OCI-LY3 (cell line): ENCODE data around the gene BBX.

ENCODE experiments used
- H2AFZ ChIP-seq: fragments of 200-600, 300-600 bp; shearing (Covaris generic); 2 replicates; pipeline ENCODE4 v1.6.0; 2014; ENCODE audit warnings: antibody characterized with exemption, low read depth, low read length
- H3K27ac ChIP-seq: fragments of 200-600, 300-600 bp; sonication (generic); 2 replicates; pipeline ENCODE4 v1.5.1; 2014; ENCODE audit warnings: mild to moderate bottlenecking, low read length, moderate library complexity, mixed read lengths
- H3K27me3 ChIP-seq: fragments of 200-600, 300-600 bp; sonication (generic); 2 replicates; pipeline ENCODE4 v1.6.1; 2014; ENCODE audit warnings: low read depth, low read length, mixed read lengths
- H3K36me3 ChIP-seq: fragments of 200-600, 300-600 bp; sonication (generic); replicated peaks from 2 replicates; pipeline ENCODE3; 2014; ENCODE audit warnings: low read depth, low read length, mixed read lengths
- H3K4me1 ChIP-seq: fragments of 300-600, 200-600 bp; sonication (generic); 2 replicates; pipeline ENCODE4 v1.6.1; 2014; ENCODE audit warnings: low read length, mixed read lengths
- H3K4me2 ChIP-seq: fragments of 200-600, 300-600 bp; sonication (generic); 2 replicates; pipeline ENCODE4 v1.6.1; 2014; ENCODE audit warnings: low read length, mixed read lengths
- H3K4me3 ChIP-seq: fragments of 300-600, 200-600 bp; sonication (generic); 2 replicates; pipeline ENCODE4 v1.5.1; 2014; ENCODE audit warnings: antibody characterized with exemption, mild to moderate bottlenecking, low read length, moderate library complexity
- H3K79me2 ChIP-seq: fragments of 300-600, 200-600 bp; shearing (Covaris generic); 2 replicates; pipeline ENCODE4 v1.6.1; 2014; ENCODE audit warnings: mild to moderate bottlenecking, low read length, mixed read lengths
- H3K9ac ChIP-seq: fragments of 300-600, 200-600 bp; shearing (Covaris generic); 2 replicates; pipeline ENCODE4 v1.6.0; 2014; ENCODE audit warnings: mild to moderate bottlenecking, low read length, moderate library complexity
- H3K9me3 ChIP-seq: fragments of 200-600, 300-600 bp; shearing (Covaris generic); 2 replicates; pipeline ENCODE4 v1.6.1; 2014; ENCODE audit warnings: low read length, mixed read lengths; ENCODE audit not compliant: insufficient read depth
- H4K20me1 ChIP-seq: fragments of 200-600, 300-600 bp; sonication (generic); 2 replicates; pipeline ENCODE4 v1.6.1; 2016; ENCODE audit warnings: low read length, mixed read lengths; ENCODE audit not compliant: insufficient read depth
- EZH2phosphoT487 ChIP-seq: fragments of 200-600 bp; shearing (Covaris generic); IDR thresholded peaks from 2 replicates; pipeline ENCODE4 v1.6.1; 2018; ENCODE audit warnings: antibody characterized with exemption, mixed run types, low read depth
- TF ChIP-seq, protein P1 (sequence below): fragments of 200-600, 300-600 bp; sonication (generic); IDR thresholded peaks from 2 replicates; pipeline ENCODE4 v1.5.1; 2014; ENCODE audit warnings: antibody characterized with exemption, low read length, low read depth

Gene BBX

DNA sequence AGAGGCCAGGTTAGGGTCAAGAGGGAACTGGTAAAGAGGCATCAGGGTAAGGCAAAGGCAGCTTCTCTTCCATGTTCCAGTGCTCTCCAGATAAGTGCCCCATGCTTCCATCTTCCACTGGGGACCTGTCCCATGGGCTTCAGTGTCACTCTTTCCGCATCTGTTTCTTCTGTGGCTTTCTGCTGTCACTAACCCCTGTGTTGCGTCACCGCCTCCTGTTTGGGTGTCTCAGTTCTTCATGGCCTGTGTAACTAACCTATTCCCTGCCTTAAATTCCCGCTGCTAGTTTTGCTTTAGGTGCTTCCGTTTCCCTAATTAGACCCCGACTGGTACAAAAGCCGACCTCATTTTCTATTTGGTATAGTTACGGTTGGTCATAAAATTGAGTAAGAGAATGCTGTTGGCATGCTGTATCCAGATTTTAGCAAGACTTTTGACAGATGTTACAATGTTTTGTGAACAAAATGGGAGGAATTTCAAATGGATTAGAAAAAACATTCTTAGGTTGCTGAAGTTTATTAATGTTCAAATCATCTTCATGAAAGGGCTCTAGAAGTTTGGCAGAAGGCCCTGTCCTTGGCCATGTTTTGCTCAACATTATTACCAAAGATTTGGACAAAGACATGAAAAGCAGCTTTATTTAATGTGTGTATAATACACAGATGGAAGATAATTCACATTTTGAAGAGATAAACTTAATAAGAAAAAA, 245.3 kb downstream of the BBX start:
- Histone ChIP-seq H3K4me2 (no peak overlapping the region), H2AFZ (no peak overlapping the region), H3K79me2 (no peaks in the 10 kb centered on the region), H3K4me3 (no peak overlapping the region), H3K4me1 (peaks cover 19% of the 10 kb centered on the region), H3K27me3 (no peaks in the 10 kb centered on the region), H3K36me3 (no peaks in the 10 kb centered on the region), H3K9ac (no peak overlapping the region), H3K27ac (no peak overlapping the region), H4K20me1 (no peaks in the 10 kb centered on the region), H3K9me3 (no peaks in the 10 kb centered on the region)
- TF ChIP-seq, protein P1, sequence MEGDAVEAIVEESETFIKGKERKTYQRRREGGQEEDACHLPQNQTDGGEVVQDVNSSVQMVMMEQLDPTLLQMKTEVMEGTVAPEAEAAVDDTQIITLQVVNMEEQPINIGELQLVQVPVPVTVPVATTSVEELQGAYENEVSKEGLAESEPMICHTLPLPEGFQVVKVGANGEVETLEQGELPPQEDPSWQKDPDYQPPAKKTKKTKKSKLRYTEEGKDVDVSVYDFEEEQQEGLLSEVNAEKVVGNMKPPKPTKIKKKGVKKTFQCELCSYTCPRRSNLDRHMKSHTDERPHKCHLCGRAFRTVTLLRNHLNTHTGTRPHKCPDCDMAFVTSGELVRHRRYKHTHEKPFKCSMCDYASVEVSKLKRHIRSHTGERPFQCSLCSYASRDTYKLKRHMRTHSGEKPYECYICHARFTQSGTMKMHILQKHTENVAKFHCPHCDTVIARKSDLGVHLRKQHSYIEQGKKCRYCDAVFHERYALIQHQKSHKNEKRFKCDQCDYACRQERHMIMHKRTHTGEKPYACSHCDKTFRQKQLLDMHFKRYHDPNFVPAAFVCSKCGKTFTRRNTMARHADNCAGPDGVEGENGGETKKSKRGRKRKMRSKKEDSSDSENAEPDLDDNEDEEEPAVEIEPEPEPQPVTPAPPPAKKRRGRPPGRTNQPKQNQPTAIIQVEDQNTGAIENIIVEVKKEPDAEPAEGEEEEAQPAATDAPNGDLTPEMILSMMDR = no peak
- TF ChIP-seq EZH2phosphoT487 = no peak

DNA sequence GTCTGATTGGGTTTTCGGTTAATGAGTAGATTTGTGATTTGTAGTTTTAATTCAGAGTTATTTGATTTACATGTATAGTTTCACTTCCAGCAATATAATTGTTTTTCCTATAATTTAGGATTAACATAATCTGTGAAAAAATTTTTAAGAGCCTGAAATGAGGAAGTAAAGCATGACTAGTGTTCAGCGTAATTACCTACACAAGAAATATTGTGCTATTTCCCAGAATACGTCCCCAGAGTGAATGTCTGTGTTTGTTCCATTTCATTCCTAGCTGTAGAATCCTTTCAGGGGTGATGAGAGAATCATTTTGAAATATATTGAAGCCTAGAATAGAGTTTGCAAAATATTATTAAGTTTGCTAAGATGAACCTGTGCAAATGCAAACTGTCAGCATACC, 247.1 kb downstream of the BBX start:
- Histone ChIP-seq H3K4me3 (peak overlapping the region; percentile 1), H3K36me3 (peaks cover 7% of the 10 kb centered on the region), H3K9ac (no peak overlapping the region), H3K4me1 (peaks cover 19% of the 10 kb centered on the region), H3K27ac (no peak overlapping the region), H2AFZ (no peak overlapping the region), H4K20me1 (no peaks in the 10 kb centered on the region), H3K79me2 (no peaks in the 10 kb centered on the region), H3K9me3 (no peaks in the 10 kb centered on the region), H3K4me2 (peak overlapping the region; percentile 48), H3K27me3 (no peaks in the 10 kb centered on the region)
- TF ChIP-seq, protein P1 = no peak
- no peak for TF ChIP-seq EZH2phosphoT487

DNA sequence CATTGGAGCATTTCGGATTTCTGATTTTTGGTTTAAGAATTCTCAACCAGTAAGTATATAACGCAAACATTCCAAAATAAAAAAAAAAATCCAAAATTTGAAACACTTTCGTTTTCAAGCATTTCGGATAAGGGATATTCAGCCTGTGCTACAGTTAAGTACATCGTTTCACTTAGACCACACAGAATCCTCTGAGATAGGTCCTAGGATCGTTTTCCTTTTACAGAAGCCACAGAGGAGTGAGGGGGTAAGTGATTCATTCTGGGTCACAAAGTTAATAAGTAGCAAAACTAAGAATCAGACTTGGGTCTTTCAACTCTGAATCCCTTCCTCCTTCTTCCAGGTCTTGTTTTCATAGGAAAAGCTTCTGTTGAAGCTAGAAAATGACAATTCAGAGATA, 249.3 kb downstream of the BBX start:
- H2AFZ ChIP-seq = no peak overlapping the region
- H4K20me1 ChIP-seq = no peaks in the 10 kb centered on the region
- H3K4me1 ChIP-seq = peaks cover 31% of the 10 kb centered on the region
- no peaks in the 10 kb centered on the region for H3K27me3 ChIP-seq
- peaks cover 8% of the 10 kb centered on the region for H3K36me3 ChIP-seq
- H3K4me2 ChIP-seq = no peak overlapping the region
- no peak overlapping the region for H3K4me3 ChIP-seq
- H3K9me3 ChIP-seq = no peaks in the 10 kb centered on the region
- H3K9ac ChIP-seq = no peak overlapping the region
- no peak for TF ChIP-seq EZH2phosphoT487
- TF ChIP-seq, protein P1 = no peak
- H3K27ac ChIP-seq = no peak overlapping the region
- no peaks in the 10 kb centered on the region for H3K79me2 ChIP-seq

DNA sequence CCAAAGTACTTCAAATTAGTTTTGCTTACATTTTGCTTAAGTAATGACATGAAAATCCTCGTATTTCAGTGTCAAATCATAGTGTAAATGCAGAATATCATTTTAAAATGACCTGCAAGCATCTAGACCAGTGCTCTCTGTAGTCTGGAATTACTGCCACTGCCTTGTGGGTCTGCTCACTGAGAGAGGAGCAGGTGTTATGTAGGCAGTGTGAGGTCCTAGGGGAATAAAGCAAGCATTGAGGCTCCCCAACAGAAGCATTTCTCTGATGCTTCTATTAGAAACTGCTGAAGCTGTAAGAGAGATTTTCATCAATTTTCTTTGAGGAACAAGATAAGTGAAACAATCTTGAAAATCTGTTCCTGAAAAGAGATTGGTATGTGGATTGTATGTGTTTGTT, 253.2 kb downstream of the BBX start:
- no peaks in the 10 kb centered on the region for H4K20me1 ChIP-seq
- H3K79me2 ChIP-seq = no peaks in the 10 kb centered on the region
- H3K27me3 ChIP-seq = no peaks in the 10 kb centered on the region
- TF ChIP-seq, protein P1 = no peak
- TF ChIP-seq EZH2phosphoT487 = no peak
- peaks cover 34% of the 10 kb centered on the region for H3K4me1 ChIP-seq
- H3K27ac ChIP-seq = no peak overlapping the region; the same call in 1 of the 2 replicates
- H2AFZ ChIP-seq = no peak overlapping the region
- no peak overlapping the region for H3K9ac ChIP-seq
- H3K4me2 ChIP-seq = peak overlapping the region; percentile 61
- no peaks in the 10 kb centered on the region for H3K9me3 ChIP-seq
- H3K36me3 ChIP-seq = peaks cover 20% of the 10 kb centered on the region
- peak overlapping the region; percentile 37 for H3K4me3 ChIP-seq
